ENCODE results near the gene IGF2.

- TF ChIP-seq CTCF (IDR thresholded peaks at IDR 0.05; ENCODE audit: insufficient read depth, low read length), result no peak
- no peak for TF ChIP-seq POLR2AphosphoS5 (IDR thresholded peaks at IDR 0.05; ENCODE audit: low read depth)
- TF ChIP-seq REST (IDR thresholded peaks at IDR 0.05; ENCODE audit: insufficient replicate concordance, low read depth), result no peak
- TF ChIP-seq GABPA (IDR thresholded peaks at IDR 0.05; ENCODE audit: low read depth), result no peak
- no peak for TF ChIP-seq SPI1 (IDR thresholded peaks at IDR 0.05; ENCODE audit: borderline replicate concordance, low read depth)
Observed at GRCh38 chr11:2139621-2140337, 590 bp upstream of the IGF2 start.

All from HL-60 (cell line).